ENCODE measurements around the gene MDH1B.

DNA sequence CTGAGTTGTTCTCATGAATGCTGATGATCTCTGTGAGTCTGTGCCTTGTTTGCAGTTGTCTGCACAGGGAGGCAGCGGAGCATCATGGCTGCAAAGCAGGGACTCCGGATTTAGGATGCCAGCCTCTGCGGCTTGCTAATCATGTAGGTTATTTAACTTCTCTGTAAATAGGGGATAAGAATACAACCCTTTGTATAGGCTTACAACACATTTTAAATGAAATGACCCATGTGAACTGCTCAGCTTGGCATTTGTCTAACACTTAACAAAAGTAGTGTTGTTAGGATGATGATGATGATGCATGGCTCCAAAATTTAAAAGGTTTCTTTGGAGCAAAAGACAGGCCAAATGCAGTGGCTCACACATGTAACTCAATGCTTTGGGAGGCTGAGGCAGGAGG, 66.3 kb downstream of the MDH1B start:
- no peak for TF ChIP-seq POLR2A (IDR thresholded peaks at IDR 0.05)
- TF ChIP-seq, protein P1, sequence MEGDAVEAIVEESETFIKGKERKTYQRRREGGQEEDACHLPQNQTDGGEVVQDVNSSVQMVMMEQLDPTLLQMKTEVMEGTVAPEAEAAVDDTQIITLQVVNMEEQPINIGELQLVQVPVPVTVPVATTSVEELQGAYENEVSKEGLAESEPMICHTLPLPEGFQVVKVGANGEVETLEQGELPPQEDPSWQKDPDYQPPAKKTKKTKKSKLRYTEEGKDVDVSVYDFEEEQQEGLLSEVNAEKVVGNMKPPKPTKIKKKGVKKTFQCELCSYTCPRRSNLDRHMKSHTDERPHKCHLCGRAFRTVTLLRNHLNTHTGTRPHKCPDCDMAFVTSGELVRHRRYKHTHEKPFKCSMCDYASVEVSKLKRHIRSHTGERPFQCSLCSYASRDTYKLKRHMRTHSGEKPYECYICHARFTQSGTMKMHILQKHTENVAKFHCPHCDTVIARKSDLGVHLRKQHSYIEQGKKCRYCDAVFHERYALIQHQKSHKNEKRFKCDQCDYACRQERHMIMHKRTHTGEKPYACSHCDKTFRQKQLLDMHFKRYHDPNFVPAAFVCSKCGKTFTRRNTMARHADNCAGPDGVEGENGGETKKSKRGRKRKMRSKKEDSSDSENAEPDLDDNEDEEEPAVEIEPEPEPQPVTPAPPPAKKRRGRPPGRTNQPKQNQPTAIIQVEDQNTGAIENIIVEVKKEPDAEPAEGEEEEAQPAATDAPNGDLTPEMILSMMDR (IDR thresholded peaks at IDR 0.05) = no peak

All from heart left ventricle (tissue), 13 donors.